GM18502 (cell line): ENCODE results near the gene CCP110.

Experiments
- ATAC-seq: cut with Tn5 transposase; IDR thresholded peaks from one replicate; pipeline ENCODE4 v1.9.1; 2021; ENCODE audit warnings: mild to moderate bottlenecking; ENCODE audit not compliant: unreplicated experiment, poor library complexity

CCP110 gene

DNA sequence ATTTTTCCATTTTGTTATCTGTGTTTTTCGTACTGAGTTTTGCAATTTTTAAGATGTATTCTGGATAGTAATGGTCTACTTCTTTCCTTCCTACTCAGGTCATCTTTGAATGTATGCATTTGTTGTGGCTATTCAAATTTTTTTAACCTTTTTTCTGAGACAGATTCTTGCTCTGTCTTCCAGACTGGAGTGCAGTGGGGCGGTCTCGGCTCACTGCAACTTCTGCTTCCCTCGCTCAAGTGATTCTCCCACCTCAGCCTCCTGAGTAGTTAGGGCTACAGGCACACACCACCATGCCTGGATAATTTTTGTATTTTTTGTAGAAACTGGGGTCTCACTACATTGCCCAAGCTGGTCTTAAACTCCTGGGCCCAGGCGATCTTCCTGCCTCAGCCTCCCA lies 65.4 kb downstream of the CCP110 start:
- ATAC-seq = no peak

DNA sequence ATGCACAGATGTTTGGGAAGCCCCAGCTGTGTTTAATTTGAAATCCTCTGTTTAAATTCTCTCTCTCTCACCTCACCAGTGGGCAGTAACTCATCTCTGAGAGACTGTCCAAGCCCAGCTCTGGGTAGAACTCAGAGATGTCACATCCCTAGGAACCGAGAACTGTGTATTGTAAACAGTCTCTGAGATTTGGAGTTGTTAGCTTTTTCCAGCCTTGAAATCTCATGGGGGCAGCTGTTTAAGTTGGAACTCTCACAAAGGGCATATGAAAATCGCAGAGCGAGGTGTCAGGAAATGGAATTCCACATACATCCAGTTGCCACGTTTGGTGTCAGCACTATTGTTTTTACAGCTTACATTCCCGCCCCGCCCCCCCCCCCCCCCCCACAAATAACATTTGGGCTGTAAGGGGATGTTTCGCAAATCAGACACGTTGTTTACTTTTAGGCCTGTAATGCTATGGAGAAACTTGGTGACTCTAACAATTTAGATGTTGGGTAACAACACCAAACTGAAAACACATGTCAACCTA lies 66.1 kb downstream of the CCP110 start:
- ATAC-seq = no peak

DNA sequence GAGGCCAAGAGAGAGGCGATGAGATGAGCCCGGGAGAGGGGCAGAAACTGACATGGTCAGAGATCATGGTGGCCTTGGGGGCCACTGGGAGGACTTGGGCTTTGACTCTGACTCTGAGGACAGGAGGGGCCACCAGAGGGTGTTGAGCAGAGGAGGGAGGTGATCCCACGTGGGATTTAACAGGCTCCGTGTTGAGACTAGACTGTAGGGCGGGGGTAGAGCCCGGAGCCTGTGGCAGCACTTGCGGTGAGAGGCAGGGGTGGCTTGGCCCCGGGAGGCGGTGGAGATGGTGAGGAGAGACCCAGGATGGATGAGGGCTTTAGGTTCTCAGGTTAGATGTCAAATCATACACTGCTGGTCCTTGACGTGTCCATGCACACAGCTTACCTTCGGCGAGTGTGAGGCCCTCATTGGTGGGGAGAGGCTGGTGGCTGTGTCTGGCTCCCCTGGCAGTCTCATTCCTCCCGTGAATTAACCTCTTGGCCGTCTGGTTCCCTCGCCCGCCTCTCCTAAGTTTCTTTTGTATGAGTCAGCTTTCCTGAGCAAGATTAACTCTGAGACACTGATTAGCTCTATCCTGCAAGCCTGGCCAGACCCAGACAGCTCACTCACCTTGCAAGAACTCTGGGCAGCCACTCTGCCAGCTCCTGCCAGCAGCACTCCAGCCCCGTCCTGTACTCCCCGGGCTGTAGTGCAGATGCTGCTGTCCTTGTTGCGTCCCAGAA lies 71.5 kb downstream of the CCP110 start:
- ATAC-seq = no peak

DNA sequence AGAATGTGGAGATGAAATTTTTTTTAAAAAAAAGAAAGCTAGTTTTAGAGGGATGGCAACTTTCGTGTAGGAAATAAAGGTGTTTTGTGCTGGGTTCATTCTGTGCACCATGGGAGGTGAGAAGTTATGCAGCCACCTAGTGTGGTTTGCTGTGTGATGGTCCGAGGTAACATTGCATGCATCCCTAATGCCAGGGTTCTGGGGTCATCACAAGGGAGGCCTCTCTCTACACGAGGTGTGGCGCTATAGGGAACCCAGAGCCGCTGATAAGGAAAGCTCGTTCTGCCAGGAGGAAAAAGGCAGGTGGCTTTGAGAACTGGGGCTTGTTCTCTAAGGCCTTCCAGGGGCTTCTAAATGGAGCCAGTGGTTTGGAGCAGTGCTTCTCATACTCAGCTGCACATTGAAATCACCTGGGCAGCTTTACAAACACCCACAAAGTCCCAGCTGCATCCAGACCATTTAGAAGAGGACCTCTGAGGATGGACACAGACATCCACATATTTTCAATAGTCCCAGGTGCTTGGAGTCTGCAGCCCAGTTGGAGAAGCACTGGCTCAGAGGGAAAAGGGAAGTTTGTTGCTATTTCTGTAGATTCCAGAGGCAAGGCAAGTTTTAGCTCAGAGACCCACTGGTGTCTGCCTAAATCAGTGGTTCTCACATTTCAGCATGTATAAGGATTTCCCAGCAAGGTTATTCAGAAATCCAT lies 75.2 kb downstream of the CCP110 start:
- ATAC-seq = no peak

DNA sequence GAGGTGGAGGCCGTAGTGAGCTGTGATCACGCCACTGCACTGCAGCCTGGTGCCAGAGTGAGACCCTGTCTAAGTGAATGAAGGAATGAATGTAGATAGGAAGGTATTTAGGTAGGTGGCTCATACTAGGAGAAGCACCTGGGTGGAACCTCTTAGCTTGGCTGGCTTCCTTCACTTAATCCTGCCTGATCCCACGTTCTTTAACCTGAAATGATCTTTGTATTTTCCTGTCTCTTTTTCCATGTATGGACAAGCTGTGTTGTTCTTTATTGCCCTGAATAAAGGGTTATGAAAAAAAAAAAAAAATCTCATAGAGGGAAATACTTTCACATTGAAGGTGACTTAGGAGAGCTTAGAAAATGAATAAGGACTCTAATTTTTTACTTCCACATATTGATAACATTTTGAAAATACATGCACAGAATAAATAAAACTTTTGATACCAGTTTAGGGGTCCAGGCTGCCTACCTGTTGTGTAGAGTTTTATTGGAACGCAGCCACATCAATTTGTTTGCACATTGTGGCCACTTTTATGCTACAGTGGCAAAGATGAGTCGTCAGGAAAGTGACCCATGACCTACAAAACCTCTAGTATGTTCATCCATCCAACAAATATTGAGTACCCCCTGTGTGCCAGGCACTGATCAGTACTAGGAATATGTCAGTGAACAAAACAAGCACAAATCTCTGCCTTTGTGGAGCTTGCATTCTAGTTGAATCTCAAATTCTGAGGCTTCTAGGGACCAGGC lies 76.4 kb downstream of the CCP110 start:
- no peak for ATAC-seq

DNA sequence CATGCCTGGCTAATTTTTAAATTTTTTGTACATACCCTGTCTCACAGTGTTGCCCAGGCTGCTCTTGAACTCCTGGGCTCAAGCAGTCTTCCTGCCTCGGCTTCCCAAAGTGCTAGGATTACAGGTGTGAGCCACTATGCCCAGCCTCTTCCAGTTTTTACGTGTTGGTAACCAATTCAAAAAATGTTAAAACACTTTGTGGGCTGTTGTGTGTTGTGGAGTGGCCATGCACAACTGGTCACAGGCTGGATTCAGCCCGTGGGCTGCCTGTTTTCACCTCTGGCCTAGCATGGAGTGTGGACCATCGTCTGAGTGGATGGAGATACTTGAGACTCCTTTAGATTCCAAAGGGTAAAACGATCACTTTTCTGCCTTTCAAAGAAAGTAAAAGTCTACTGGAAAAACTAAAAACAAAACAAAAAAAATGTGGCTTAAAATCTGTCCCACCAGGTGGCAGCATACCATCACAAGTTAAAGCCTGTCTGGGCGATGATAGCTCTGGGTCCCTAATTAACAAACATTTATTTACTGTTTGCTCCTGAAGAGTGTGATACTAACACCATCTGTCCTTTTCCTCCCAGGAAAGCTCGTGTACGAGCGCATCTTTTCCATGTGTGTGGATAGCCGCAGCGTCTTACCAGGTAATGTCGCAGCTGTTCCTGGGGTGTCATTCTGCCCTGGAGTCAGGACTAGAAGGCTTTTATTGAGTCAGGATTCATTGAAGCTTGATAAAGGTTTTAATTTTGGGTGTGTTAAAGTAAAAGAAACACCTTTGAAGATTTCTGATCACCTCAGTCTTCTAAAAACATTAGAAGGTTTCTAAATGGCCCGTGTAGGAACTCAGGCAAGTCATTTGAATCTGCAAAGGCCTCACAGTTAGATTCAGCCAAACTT lies 77.6 kb downstream of the CCP110 start:
- ATAC-seq = no peak
